ENCODE measurements around the gene SIK1.
"Not testable (repeated sequence)": the region's sequence is repeated elsewhere in the genome, so short reads cannot be mapped to it uniquely, and the experiment has no call there.

SIK1 gene

GRCh38 chr21:43380337-43380736 lies 46.6 kb downstream of the SIK1 start:
- not testable (repeated sequence) for H3K27ac Mint-ChIP-seq; DNase-seq (ENCODE audit: low spot score in 2 of 2); H3K4me3 Mint-ChIP-seq; H3K4me1 Mint-ChIP-seq; H3K9me3 Mint-ChIP-seq; H3K36me3 Mint-ChIP-seq; ATAC-seq

DNA sequence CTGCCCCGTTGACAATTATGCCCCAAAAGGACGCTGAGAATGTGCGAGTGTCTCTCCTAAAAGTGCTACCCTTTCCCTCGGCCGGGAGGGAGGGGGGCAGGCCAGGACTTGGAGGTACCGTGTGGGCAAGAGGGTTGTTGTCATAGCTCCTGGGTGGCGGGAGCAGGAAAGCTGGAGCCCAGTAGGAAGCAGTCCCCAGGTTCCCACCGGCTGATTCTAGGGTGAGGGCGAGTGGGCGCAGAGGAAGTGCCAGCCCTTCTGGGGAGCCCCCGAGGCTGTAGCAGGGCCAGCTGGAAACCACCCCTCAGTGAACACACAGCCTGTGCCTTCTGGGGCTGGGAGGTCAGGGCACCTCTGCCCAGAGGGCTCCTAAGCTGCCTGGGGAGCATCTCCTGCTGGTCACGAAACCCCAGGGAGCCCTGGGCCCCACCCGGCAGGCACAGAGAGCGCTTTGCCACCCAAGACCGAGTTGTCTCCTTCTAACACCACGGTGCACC lies 47.3 kb downstream of the SIK1 start:
- H3K9me3 Mint-ChIP-seq; H3K36me3 Mint-ChIP-seq; DNase-seq (ENCODE audit: low spot score in 2 of 2); H3K27ac Mint-ChIP-seq; H3K4me1 Mint-ChIP-seq; H3K4me3 Mint-ChIP-seq; ATAC-seq: not testable (repeated sequence)

GRCh38 chr21:43376478-43376882 lies 50.5 kb downstream of the SIK1 start:
- ATAC-seq (no peak), DNase-seq (ENCODE audit: low spot score in 2 of 2) (no peak)
- Mint-ChIP-seq H3K4me3 (no peak overlapping the region), H3K9me3 (no peaks in the 10 kb centered on the region), H3K36me3 (no peaks in the 10 kb centered on the region), H3K27ac (no peak overlapping the region), H3K4me1 (no peaks in the 10 kb centered on the region)

DNA sequence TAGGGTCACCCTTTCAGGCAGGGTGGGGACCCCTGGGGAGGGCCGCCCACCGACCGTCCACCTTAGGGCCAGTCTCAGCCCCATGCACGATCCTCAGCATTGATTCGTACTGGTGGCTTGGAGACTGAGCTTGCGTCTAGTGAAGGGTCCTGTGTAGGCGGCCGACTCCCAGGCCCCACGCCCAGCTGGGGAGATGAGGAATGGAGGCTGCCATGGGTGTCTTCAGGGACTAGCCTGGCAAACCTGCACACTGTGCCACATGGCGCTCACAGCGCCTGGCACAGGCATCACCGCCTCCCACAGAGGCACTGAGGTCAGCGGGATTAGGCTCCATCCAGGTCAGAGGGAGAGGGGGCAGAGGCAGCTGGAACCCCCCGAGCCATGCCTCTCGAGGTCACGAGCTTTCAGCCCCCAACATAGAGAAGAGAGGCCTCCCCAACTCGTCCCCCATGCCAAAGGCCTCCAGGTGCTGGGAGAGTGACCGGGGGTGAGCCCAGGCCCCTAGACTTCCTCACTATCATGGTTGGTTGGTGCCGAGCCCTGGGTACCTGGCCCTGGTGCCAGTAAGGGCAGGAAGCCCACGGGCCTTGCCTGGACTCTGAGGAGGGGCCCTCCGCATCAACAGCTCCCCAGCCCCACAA lies 51.0 kb downstream of the SIK1 start:
- Mint-ChIP-seq H3K36me3 (no peaks in the 10 kb centered on the region), H3K4me3 (no peak overlapping the region), H3K9me3 (no peaks in the 10 kb centered on the region), H3K27ac (no peak overlapping the region), H3K4me1 (no peaks in the 10 kb centered on the region)
- DNase-seq (ENCODE audit: low spot score in 2 of 2) (no peak), ATAC-seq (peak; percentile 22)

- H3K4me1 Mint-ChIP-seq, result no peaks in the 10 kb centered on the region
- DNase-seq (ENCODE audit: low spot score in 2 of 2) (no peak), ATAC-seq (no peak)
- H3K27ac Mint-ChIP-seq, result no peak overlapping the region
- no peak overlapping the region for H3K4me3 Mint-ChIP-seq
- H3K9me3 Mint-ChIP-seq, result no peaks in the 10 kb centered on the region
- H3K36me3 Mint-ChIP-seq, result no peaks in the 10 kb centered on the region
Observed at GRCh38 chr21:43375006-43375836, 51.7 kb downstream of the SIK1 start.

DNA sequence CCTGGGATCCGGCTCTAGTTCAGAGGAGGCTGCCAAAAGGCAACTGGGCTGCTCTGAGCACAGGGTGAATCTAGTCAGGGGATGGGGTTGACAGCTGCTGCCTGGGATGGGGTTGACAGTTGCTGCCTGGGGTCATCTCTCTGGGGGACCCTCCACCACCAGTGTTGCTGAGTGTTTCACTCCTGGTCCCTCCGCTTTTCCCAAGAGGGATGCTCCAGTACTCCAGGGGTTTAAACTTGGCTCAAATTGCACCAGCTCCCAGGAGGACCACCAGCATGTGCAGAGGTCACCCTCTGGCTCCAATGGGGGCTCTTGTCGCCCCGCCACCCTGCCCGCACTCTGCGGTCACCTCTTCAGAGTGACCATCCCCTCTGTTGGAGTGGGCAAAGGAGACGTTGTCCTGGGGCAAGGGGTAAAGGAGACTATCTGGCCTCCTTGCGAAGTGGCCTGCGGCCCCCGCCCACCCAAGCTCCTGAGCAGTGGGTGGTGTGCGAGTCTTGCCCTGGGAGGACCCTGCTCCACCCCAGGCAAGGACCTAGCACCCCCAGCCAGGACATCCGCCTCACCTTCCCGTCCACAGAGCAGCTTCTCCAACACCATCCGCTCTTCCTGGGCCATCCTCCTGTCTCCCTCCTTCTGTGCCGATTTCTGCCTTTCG lies 52.6 kb downstream of the SIK1 start:
- Mint-ChIP-seq H3K4me1 (no peaks in the 10 kb centered on the region), H3K9me3 (no peaks in the 10 kb centered on the region), H3K4me3 (no peak overlapping the region), H3K36me3 (no peaks in the 10 kb centered on the region), H3K27ac (no peak overlapping the region)
- ATAC-seq (no peak), DNase-seq (ENCODE audit: low spot score in 2 of 2) (no peak)

DNA sequence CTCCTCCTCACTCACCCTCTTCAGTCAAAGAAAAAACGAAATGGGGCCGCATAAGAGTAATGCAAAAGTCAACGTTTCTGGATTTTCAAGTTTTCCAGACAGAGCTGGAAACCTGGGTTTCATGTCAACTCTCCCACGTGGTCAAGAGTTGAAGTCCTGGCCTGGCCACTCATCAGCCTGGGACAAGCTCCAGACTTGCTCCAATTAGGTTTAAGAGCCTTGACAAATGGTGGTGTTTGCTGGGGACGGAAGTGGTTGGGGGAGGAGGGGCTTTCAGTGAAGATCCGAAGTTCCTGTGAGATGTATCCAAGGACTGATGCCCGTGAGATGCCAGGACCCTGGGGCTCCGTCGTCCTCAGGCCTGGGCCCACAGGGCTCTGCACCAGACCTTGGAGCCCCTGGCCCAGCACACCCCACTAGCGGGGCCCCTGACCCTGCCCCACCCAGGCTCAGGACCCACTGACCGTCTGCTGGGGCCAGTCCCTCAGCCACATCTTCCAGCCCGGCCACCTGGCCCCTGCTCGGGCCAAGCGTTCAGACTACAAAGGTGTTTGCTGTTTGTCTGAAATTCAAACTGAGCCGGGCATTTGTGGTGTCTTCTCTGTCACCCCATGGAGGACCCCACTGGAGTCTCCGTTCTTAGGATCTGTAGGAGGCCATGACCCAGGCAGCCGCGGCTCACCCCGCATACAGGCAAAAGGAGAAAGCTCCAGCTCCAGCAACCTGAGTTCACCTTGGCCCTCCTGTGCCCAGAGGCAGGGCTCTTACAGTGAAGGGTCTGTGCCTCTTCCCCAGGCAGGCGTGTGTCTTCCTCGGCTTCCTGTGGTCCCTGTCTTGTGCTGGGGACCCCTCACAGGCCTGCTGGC lies 53.3 kb downstream of the SIK1 start:
- H3K36me3 Mint-ChIP-seq, result no peaks in the 10 kb centered on the region
- DNase-seq (ENCODE audit: low spot score in 2 of 2) (no peak), ATAC-seq (no peak)
- H3K4me1 Mint-ChIP-seq, result peaks cover 6% of the 10 kb centered on the region
- H3K27ac Mint-ChIP-seq, result no peak overlapping the region
- H3K9me3 Mint-ChIP-seq, result no peaks in the 10 kb centered on the region
- no peak overlapping the region for H3K4me3 Mint-ChIP-seq

GRCh38 chr21:43372663-43373361 lies 54.1 kb downstream of the SIK1 start:
- no peak overlapping the region for H3K27ac Mint-ChIP-seq
- H3K36me3 Mint-ChIP-seq, result no peaks in the 10 kb centered on the region
- H3K9me3 Mint-ChIP-seq, result no peaks in the 10 kb centered on the region
- no peak for DNase-seq (ENCODE audit: low spot score in 2 of 2)
- no peak overlapping the region for H3K4me3 Mint-ChIP-seq
- H3K4me1 Mint-ChIP-seq, result peaks cover 6% of the 10 kb centered on the region
- ATAC-seq, result no peak

DNA sequence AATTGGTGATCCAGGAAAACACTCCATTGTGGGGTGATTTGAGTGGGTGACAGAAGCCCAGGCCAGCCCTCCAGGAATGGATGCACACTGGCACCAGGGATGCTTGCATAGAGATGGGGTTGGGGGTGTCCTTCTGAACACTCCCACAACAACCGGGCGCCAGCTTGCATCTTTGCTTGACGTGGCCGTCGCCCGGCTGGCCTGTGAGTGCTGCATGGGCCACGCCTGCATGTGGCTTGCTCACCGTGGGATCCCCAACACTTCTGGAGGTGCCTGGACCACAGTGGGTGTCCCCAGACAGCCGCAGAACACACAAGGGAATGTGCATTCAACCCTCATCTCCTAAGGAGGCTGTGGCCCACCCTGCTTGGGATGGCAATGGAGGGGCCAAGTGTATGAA lies 55.1 kb downstream of the SIK1 start:
- H3K36me3 Mint-ChIP-seq, result no peaks in the 10 kb centered on the region
- DNase-seq (ENCODE audit: low spot score in 2 of 2) (no peak), ATAC-seq (no peak)
- H3K27ac Mint-ChIP-seq, result no peak overlapping the region
- no peaks in the 10 kb centered on the region for H3K9me3 Mint-ChIP-seq
- H3K4me3 Mint-ChIP-seq, result no peak overlapping the region
- peaks cover 6% of the 10 kb centered on the region for H3K4me1 Mint-ChIP-seq

DNA sequence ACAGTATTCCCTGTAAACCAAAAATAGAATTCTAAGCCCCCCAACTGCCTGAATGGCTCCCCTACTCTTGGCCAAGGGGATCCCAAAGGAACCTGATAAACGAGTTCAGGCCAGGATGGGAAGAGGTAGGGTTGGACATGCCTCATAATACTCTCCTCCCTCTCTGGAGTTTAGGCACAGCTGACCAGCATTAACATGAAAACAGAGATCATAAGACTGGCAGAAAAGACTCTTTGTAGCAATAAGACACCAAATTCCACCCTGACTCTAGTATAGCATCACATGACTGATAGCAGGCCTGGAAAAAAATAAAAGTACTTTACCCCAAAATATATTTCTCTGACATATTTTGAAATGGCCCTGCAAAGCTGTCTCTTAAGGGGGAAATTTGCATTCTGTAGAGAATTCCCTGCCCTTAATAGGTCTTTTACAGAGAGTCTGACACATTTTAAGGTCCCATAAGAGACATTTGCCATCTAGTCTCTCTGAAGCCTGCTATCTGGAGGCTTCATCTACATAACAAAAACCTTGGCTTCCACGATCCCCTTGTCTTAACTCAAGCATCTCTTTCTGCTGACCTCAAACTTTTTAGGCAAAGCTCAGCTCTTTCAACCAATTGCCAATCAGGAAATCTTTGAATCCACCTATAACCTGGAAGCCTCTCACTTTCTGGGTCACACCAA lies 55.9 kb downstream of the SIK1 start:
- H3K27ac Mint-ChIP-seq, result peak overlapping the region; percentile 38
- H3K4me1 Mint-ChIP-seq, result peaks cover 6% of the 10 kb centered on the region

GRCh38 chr21:43370091-43370658 lies 56.8 kb downstream of the SIK1 start:
- Mint-ChIP-seq H3K4me3 (no peak overlapping the region), H3K4me1 (peaks cover 6% of the 10 kb centered on the region), H3K27ac (no peak overlapping the region), H3K9me3 (no peaks in the 10 kb centered on the region), H3K36me3 (no peaks in the 10 kb centered on the region)
- DNase-seq (ENCODE audit: low spot score in 2 of 2), result no peak
- ATAC-seq, result no peak

More for the DNA sequence above, 55.9 kb downstream of the SIK1 start:
- no peaks in the 10 kb centered on the region for H3K9me3 Mint-ChIP-seq
- no peaks in the 10 kb centered on the region for H3K36me3 Mint-ChIP-seq
- ATAC-seq, result no peak
- DNase-seq (ENCODE audit: low spot score in 2 of 2), result no peak
- no peak overlapping the region for H3K4me3 Mint-ChIP-seq

GRCh38 chr21:43369596-43370090 lies 57.3 kb downstream of the SIK1 start:
- no peak overlapping the region for H3K4me3 Mint-ChIP-seq
- H3K27ac Mint-ChIP-seq, result no peak overlapping the region
- no peak for ATAC-seq

GRCh38 chr21:43369124-43369523 lies 57.8 kb downstream of the SIK1 start:
- no peaks in the 10 kb centered on the region for H3K36me3 Mint-ChIP-seq
- no peak overlapping the region for H3K4me3 Mint-ChIP-seq
- H3K4me1 Mint-ChIP-seq, result peaks cover 6% of the 10 kb centered on the region
- no peak overlapping the region for H3K27ac Mint-ChIP-seq
- no peaks in the 10 kb centered on the region for H3K9me3 Mint-ChIP-seq
- peak; percentile 76 for ATAC-seq
- no peak for DNase-seq (ENCODE audit: low spot score in 2 of 2)

More at GRCh38 chr21:43369596-43370090, 57.3 kb downstream of the SIK1 start:
- no peaks in the 10 kb centered on the region for H3K36me3 Mint-ChIP-seq
- no peak for DNase-seq (ENCODE audit: low spot score in 2 of 2)
- H3K9me3 Mint-ChIP-seq, result no peaks in the 10 kb centered on the region
- peaks cover 6% of the 10 kb centered on the region for H3K4me1 Mint-ChIP-seq
